ENCODE results near the gene STAM. TPM values are rescaled to one million over a fixed set of nuclear protein-coding genes. Genes with fewer than 3 reads are reported as not detected.

STAM gene
- total RNA-seq, 1 experiment from 2014 or later, result 48.5 TPM

GRCh38 chr10:17647326-17647725 lies 3.4 kb downstream of the STAM start:
- DNase-seq (ENCODE audit: low read depth), result no peak

- no peak for DNase-seq (ENCODE audit: low read depth)
Measured at GRCh38 chr10:17648243-17649035, 4.5 kb downstream of the STAM start.

GRCh38 chr10:17649052-17649451 lies 5.1 kb downstream of the STAM start:
- DNase-seq (ENCODE audit: low read depth), result no peak

- no peak for DNase-seq (ENCODE audit: low read depth)
Measured at GRCh38 chr10:17649836-17650235, 5.9 kb downstream of the STAM start.

- no peak for DNase-seq (ENCODE audit: low read depth)
Measured at GRCh38 chr10:17650416-17650815, 6.5 kb downstream of the STAM start.

- no peak for DNase-seq (ENCODE audit: low read depth)
Measured at GRCh38 chr10:17651896-17652295, 7.9 kb downstream of the STAM start.

- DNase-seq (ENCODE audit: low read depth), result no peak
Measured at GRCh38 chr10:17652585-17652984, 8.6 kb downstream of the STAM start.

- DNase-seq (ENCODE audit: low read depth), result no peak
Measured at GRCh38 chr10:17655009-17655408, 11.1 kb downstream of the STAM start.

- DNase-seq (ENCODE audit: low read depth), result peak; percentile 93
Measured at GRCh38 chr10:17655567-17656146, 11.7 kb downstream of the STAM start.

- DNase-seq (ENCODE audit: low read depth), result no peak
Measured at GRCh38 chr10:17657103-17657500, 13.2 kb downstream of the STAM start.

- DNase-seq (ENCODE audit: low read depth), result no peak
Measured at GRCh38 chr10:17659365-17659764, 15.4 kb downstream of the STAM start.

- no peak for DNase-seq (ENCODE audit: low read depth)
Measured at GRCh38 chr10:17660921-17661320, 17.0 kb downstream of the STAM start.

GRCh38 chr10:17661510-17661909 lies 17.6 kb downstream of the STAM start:
- no peak for DNase-seq (ENCODE audit: low read depth)

- no peak for DNase-seq (ENCODE audit: low read depth)
Measured at GRCh38 chr10:17662193-17663138, 18.5 kb downstream of the STAM start.

- no peak for DNase-seq (ENCODE audit: low read depth)
Measured at GRCh38 chr10:17663450-17663849, 19.5 kb downstream of the STAM start.

- DNase-seq (ENCODE audit: low read depth), result peak; percentile 85
Measured at GRCh38 chr10:17665747-17666146, 21.8 kb downstream of the STAM start.

GRCh38 chr10:17668435-17669184 lies 24.7 kb downstream of the STAM start:
- no peak for DNase-seq (ENCODE audit: low read depth)

GRCh38 chr10:17669185-17669872 lies 25.4 kb downstream of the STAM start:
- no peak for DNase-seq (ENCODE audit: low read depth)

- DNase-seq (ENCODE audit: low read depth), result peak; percentile 31
Measured at GRCh38 chr10:17671307-17671706, 27.4 kb downstream of the STAM start.

GRCh38 chr10:17673471-17674061 lies 29.6 kb downstream of the STAM start:
- DNase-seq (ENCODE audit: low read depth), result peak; percentile 94

GRCh38 chr10:17674566-17674965 lies 30.6 kb downstream of the STAM start:
- no peak for DNase-seq (ENCODE audit: low read depth)
